Stomach (tissue), 4 donors: Measurements from ENCODE around the gene ATP10B.

ENCODE experiments used
- POLR2A ChIP-seq, 4 donors: fragments of 450-650 bp; IDR thresholded peaks; one replicate each; pipeline ENCODE4 v1.6.1; 2016; ENCODE audit warnings: antibody characterized with exemption in 4 of 4, control low read depth in 2 of 4, mild to moderate bottlenecking in 1 of 4, moderate library complexity in 1 of 4
- POLR2AphosphoS5 ChIP-seq, 3 donors: sonication (generic); formaldehyde crosslinking; IDR thresholded peaks; one replicate each; pipeline ENCODE4 v1.6.1; 2016; ENCODE audit warnings: antibody characterized with exemption in 3 of 3
- TF ChIP-seq, protein P1 (sequence below), 7 experiments: fragments of 450-650 bp in 4 of 7; fragments of 200-600 bp in 3 of 7; sonication (generic) in 3 of 7; IDR thresholded peaks; one replicate each; pipeline ENCODE4 v1.5.1; 2016 to 2019; ENCODE audit warnings: antibody characterized with exemption in 7 of 7, control low read depth in 2 of 7, mild to moderate bottlenecking in 1 of 7

DNA sequence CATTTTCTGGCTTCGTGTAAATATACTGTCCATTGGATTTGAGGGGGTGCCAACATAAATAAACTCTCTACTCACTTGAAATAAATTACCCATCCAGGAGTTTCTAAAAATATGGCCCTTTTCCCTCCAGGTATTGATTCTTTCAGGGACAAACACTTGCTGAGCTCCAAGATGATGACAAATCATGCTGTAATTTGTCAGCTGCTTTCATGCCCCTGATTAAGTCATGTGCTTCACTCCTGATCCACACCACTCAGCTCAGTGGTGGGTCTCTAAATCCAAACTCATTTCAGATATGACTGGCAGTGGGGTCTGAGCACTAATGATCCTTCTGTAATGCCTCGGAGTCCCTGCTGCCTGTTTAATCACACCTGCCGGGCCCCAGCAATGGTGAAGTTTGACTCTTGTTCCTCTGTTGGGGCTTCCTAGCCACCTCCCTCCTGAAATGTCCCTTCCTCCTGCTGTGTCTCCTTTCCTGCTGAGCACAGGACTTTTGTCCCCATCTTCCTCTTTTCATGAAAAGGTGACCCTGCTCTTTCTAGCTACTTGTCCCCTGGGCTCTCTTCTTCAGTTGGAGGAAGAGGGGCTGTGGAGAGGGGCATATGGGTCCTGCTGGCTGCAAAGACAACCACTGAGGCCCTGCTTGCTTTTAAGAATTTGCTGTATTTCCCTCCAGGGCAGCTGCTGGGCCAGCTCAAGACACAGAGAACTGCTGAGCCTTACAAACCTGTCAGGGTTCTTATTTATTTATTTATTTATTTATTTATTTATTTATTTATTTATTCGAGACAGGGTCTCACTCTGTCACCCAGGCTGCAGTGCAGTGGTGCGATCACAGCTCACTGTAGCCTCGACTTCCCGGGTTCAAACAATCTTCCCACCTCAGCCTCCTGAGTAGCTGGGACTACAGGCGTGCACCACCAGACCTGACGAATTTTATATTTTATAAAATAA is 200.0 kb downstream of the ATP10B start:
- TF ChIP-seq, protein P1, sequence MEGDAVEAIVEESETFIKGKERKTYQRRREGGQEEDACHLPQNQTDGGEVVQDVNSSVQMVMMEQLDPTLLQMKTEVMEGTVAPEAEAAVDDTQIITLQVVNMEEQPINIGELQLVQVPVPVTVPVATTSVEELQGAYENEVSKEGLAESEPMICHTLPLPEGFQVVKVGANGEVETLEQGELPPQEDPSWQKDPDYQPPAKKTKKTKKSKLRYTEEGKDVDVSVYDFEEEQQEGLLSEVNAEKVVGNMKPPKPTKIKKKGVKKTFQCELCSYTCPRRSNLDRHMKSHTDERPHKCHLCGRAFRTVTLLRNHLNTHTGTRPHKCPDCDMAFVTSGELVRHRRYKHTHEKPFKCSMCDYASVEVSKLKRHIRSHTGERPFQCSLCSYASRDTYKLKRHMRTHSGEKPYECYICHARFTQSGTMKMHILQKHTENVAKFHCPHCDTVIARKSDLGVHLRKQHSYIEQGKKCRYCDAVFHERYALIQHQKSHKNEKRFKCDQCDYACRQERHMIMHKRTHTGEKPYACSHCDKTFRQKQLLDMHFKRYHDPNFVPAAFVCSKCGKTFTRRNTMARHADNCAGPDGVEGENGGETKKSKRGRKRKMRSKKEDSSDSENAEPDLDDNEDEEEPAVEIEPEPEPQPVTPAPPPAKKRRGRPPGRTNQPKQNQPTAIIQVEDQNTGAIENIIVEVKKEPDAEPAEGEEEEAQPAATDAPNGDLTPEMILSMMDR (IDR thresholded peaks at IDR 0.05) = no peak
- no peak for TF ChIP-seq POLR2AphosphoS5 (IDR thresholded peaks at IDR 0.05)
- TF ChIP-seq POLR2A (IDR thresholded peaks at IDR 0.05) = no peak
